ENCODE results near the gene ZNF530.

Gene ZNF530

GRCh38 chr19:57611113-57611512, 11.4 kb downstream of the ZNF530 start:
- no peak overlapping the region for H3K4me3 ChIP-seq (ENCODE audit: low read depth, low read length)
- DNase-seq (ENCODE audit: low read depth): no peak
- no peak for TF ChIP-seq CTCF (IDR thresholded peaks at IDR 0.05; ENCODE audit: control insufficient read depth, extremely low read depth, insufficient read depth)

GRCh38 chr19:57613941-57614743, 14.5 kb downstream of the ZNF530 start, which contains the start of gene ZNF134:
ZNF134 (plus strand) TSS chr19:57614242; CDS start chr19:57619469, 5,227 bp downstream.
- peak; percentile 75 for DNase-seq (ENCODE audit: low read depth)
- peak within 1 kb of the TSS; percentile 89 for H3K4me3 ChIP-seq (ENCODE audit: low read depth, low read length)
- TF ChIP-seq CTCF (IDR thresholded peaks at IDR 0.05; ENCODE audit: control insufficient read depth, extremely low read depth, insufficient read depth): no peak

- TF ChIP-seq CTCF (IDR thresholded peaks at IDR 0.05; ENCODE audit: control insufficient read depth, extremely low read depth, insufficient read depth): no peak
- no peak for DNase-seq (ENCODE audit: low read depth)
- H3K4me3 ChIP-seq (ENCODE audit: low read depth, low read length): peak overlapping the region; percentile 89
These were observed 15.7 kb downstream of the ZNF530 start for GRCh38 chr19:57615346-57615745.

- no peak for TF ChIP-seq CTCF (IDR thresholded peaks at IDR 0.05; ENCODE audit: control insufficient read depth, extremely low read depth, insufficient read depth)
- no peak overlapping the region for H3K4me3 ChIP-seq (ENCODE audit: low read depth, low read length)
- no peak for DNase-seq (ENCODE audit: low read depth)
These were observed 21.1 kb downstream of the ZNF530 start for GRCh38 chr19:57620673-57621348.

GRCh38 chr19:57623091-57623490, 23.4 kb downstream of the ZNF530 start:
- TF ChIP-seq CTCF (IDR thresholded peaks at IDR 0.05; ENCODE audit: control insufficient read depth, extremely low read depth, insufficient read depth): no peak
- no peak for DNase-seq (ENCODE audit: low read depth)
- no peak overlapping the region for H3K4me3 ChIP-seq (ENCODE audit: low read depth, low read length)

GRCh38 chr19:57632987-57633831, 33.5 kb downstream of the ZNF530 start, which contains the start of gene ZNF211:
ZNF211 (plus strand) TSS chr19:57633168; CDS start chr19:57633347, 179 bp downstream.
- peak; percentile 80 for DNase-seq (ENCODE audit: low read depth)
- H3K4me3 ChIP-seq (ENCODE audit: low read depth, low read length): peak within 1 kb of the TSS; percentile 85
- TF ChIP-seq CTCF (IDR thresholded peaks at IDR 0.05; ENCODE audit: control insufficient read depth, extremely low read depth, insufficient read depth): no peak

Data from LNCaP clone FGC (cell line).